GM06990 (cell line): ENCODE data around the gene DMD.

Experiments
- DNase-seq: peaks from one replicate; pipeline ENCODE4 v3.0.0-alpha.2; 2011; ENCODE audit not compliant: insufficient read length; ENCODE audit errors: extremely low read depth
- H3K27me3 ChIP-seq: replicated peaks from 2 replicates; pipeline ENCODE4 v1.6.0; 2011; ENCODE audit warnings: low read length; ENCODE audit not compliant: control insufficient read depth, insufficient read depth
- H3K36me3 ChIP-seq: 2 replicates; pipeline ENCODE4 v1.5.1; 2011; ENCODE audit warnings: low read length; ENCODE audit not compliant: control insufficient read depth, insufficient read depth
- H3K4me3 ChIP-seq: replicated peaks from 2 replicates; pipeline ENCODE4 v1.5.1; 2011; ENCODE audit warnings: low read depth, mild to moderate bottlenecking, control low read depth, low read length
- TF ChIP-seq, protein P1 (sequence below): IDR thresholded peaks from 2 replicates; pipeline ENCODE4 v1.5.1; 2011; ENCODE audit warnings: low read length, control low read depth, mild to moderate bottlenecking, inconsistent platforms; ENCODE audit not compliant: insufficient read depth, poor library complexity, severe bottlenecking

DMD gene

DNA sequence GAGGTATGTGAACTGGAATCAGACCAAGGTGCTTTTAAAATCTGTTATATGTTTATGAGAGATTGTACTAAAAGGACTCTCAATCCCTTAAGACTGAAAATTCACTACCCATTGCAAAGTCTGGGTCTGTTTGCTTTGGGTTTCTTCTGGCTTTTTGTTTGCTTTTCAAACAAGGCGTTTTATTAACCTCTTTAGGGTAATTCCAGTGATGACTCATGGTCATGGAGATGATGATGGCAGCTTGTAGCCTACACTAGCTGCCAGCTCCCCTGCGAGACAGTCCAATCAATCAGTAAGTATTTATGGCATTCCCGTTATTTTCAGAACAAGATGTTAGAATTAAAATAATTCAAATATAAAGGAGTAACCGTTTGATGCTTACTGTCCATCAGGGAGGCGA, 1495.7 kb downstream of the DMD start:
- no peak for DNase-seq
- Histone ChIP-seq H3K36me3 (no peaks in the 10 kb centered on the region), H3K4me3 (no peak overlapping the region), H3K27me3 (no peaks in the 10 kb centered on the region)
- TF ChIP-seq, protein P1, sequence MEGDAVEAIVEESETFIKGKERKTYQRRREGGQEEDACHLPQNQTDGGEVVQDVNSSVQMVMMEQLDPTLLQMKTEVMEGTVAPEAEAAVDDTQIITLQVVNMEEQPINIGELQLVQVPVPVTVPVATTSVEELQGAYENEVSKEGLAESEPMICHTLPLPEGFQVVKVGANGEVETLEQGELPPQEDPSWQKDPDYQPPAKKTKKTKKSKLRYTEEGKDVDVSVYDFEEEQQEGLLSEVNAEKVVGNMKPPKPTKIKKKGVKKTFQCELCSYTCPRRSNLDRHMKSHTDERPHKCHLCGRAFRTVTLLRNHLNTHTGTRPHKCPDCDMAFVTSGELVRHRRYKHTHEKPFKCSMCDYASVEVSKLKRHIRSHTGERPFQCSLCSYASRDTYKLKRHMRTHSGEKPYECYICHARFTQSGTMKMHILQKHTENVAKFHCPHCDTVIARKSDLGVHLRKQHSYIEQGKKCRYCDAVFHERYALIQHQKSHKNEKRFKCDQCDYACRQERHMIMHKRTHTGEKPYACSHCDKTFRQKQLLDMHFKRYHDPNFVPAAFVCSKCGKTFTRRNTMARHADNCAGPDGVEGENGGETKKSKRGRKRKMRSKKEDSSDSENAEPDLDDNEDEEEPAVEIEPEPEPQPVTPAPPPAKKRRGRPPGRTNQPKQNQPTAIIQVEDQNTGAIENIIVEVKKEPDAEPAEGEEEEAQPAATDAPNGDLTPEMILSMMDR: no peak

DNA sequence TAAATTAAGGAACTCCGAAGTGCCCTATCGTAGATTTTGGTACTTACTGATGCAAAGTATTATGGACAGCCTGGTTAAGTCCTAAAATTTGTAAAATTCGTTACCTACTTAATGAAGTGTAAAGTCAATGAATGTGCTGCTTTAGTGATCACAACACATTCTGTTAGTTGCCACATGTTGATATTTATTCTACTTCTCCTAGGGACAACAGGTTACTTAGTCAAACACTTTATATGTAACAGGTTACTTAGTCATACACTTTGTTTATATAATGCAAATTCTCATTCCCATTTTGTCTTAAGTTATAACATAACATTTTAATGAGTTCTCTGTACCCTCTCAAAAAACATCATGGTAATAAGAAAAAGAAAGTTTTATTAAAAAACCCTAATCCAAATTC, 1496.6 kb downstream of the DMD start:
- DNase-seq: no peak

DNA sequence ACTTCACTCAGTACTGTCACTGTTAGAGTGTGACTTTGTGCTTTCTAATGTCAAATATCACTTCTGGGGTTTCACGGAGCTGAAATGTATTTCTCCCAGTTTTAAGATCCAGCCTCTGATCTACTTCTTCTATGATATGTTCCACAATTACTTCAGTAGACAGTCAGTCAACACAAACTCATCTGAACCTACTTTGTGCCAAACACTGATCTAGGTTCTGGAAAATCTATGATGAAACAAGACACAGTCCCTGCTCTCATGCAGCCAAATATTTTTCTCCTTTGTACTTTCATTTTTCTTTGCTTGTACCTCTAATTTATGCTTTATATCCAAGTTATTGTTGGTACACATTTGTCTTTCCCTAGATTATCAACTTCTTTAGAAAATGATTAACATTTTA, 1498.2 kb downstream of the DMD start:
- Histone ChIP-seq H3K27me3 (no peaks in the 10 kb centered on the region), H3K4me3 (no peak overlapping the region), H3K36me3 (no peaks in the 10 kb centered on the region)
- no peak for DNase-seq
- TF ChIP-seq, protein P1: no peak

More for the DNA sequence above, 1496.6 kb downstream of the DMD start:
- H3K4me3 ChIP-seq: no peak overlapping the region
- no peaks in the 10 kb centered on the region for H3K36me3 ChIP-seq
- TF ChIP-seq, protein P1: no peak
- H3K27me3 ChIP-seq: no peaks in the 10 kb centered on the region

DNA sequence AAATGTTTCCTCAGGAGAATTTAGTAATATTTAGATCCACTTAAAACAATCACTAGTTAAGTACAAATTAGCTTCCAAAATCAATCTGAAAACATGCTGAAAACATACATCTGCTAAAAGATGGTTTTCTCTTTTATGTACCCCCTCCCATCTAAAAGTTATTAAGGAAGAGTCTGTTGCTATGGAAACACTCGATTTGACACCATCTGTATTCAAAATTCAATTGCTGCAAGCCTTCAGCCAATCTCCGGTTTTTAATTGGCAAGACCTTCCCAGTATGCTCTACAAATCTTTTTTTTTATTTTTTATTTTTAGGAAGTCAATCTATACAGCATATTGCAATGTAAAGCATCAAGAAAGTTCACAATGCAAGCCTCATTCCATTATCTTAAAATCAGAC, 1500.2 kb downstream of the DMD start:
- TF ChIP-seq, protein P1: no peak
- Histone ChIP-seq H3K4me3 (no peak overlapping the region), H3K27me3 (no peaks in the 10 kb centered on the region), H3K36me3 (no peaks in the 10 kb centered on the region)
- no peak for DNase-seq

GRCh38 chrX:31708116-31708515, 1503.2 kb downstream of the DMD start:
- Histone ChIP-seq H3K27me3 (no peaks in the 10 kb centered on the region), H3K4me3 (no peak overlapping the region), H3K36me3 (no peaks in the 10 kb centered on the region)
- no peak for DNase-seq
- TF ChIP-seq, protein P1: no peak

- H3K27me3 ChIP-seq: no peaks in the 10 kb centered on the region
- H3K36me3 ChIP-seq: no peaks in the 10 kb centered on the region
- TF ChIP-seq, protein P1: no peak
- DNase-seq: no peak
- H3K4me3 ChIP-seq: no peak overlapping the region
Measured at GRCh38 chrX:31706466-31706865, 1504.9 kb downstream of the DMD start.
